Activated naive CD4-positive, alpha-beta T cell treated with anti-CD3 and anti-CD28 coated beads for 36 hours (primary cell): ENCODE measurements around the gene UNC45A. TPM values are rescaled to one million over a fixed set of nuclear protein-coding genes. Genes with fewer than 3 reads are reported as not detected.
"Not testable (repeated sequence)": the region's sequence is repeated elsewhere in the genome, so short reads cannot be mapped to it uniquely, and the experiment has no call there.

Source experiments
- CTCF ChIA-PET: fragments of 350-600 bp; sonication (Branson Sonifier 250); formaldehyde crosslinking; loops from one replicate; lab custom pipeline; 2021; ENCODE audit warnings: antibody characterized with exemption; lab: Charles Lee
- DNase-seq: peaks from one replicate; pipeline ENCODE4 v3.0.0-alpha.2; 2020
- H3K27ac Mint-ChIP-seq: one replicate; pipeline ENCODE4 v1.8.0; 2021; ENCODE audit warnings: mild to moderate bottlenecking, mixed read lengths
- H3K27me3 Mint-ChIP-seq: one replicate; pipeline ENCODE4 v1.8.0; 2021; ENCODE audit warnings: low read depth, mixed read lengths
- H3K36me3 Mint-ChIP-seq: one replicate; pipeline ENCODE4 v1.8.0; 2021; ENCODE audit warnings: low read depth, mixed read lengths
- H3K4me1 Mint-ChIP-seq: one replicate; pipeline ENCODE4 v1.8.0; 2021; ENCODE audit warnings: low read depth, mixed read lengths
- H3K4me3 Mint-ChIP-seq: one replicate; pipeline ENCODE4 v1.8.0; 2021; ENCODE audit warnings: mild to moderate bottlenecking, moderate library complexity, mixed read lengths
- H3K9me3 Mint-ChIP-seq: one replicate; pipeline ENCODE4 v1.8.0; 2021; ENCODE audit warnings: mixed read lengths
- intact Hi-C: fragments of 100-400 bp; cut with micrococcal nuclease; formaldehyde crosslinking; loops from one replicate; pipeline ENCODE4 v1.15.1; 2023
- total RNA-seq, 2 experiments: library from RNA; stranded (reverse); gene quantifications; one replicate each; pipeline ENCODE4 v1.2.3, GENCODE V29; 2021

Gene UNC45A
- total RNA-seq, 2 experiments from 2014 or later: 69.9 to 70.8 TPM

DNA sequence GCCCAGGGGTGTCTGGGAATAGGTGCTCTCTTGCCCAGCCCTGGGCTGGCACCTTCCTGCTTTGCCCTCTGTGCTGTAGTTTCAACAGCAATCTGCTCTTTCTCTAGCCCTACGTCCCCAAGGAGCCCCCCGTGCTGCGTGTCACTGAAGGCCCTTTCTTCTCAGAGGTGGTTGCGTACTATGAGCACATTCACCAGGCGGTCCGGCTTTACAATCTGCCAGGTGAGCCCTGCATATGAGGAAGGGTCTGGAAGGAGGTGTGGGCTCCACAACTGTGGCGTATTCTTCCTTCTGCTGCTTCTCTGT, 22.4 kb upstream of the UNC45A start:
- no peak overlapping the region for H3K4me3 Mint-ChIP-seq
- no peaks in the 10 kb centered on the region for H3K4me1 Mint-ChIP-seq
- no peak overlapping the region for H3K27ac Mint-ChIP-seq
- no peak for DNase-seq
- H3K9me3 Mint-ChIP-seq: no peaks in the 10 kb centered on the region
- CTCF ChIA-PET: no interaction called here
- intact Hi-C loops: no loop called here
- no peaks in the 10 kb centered on the region for H3K27me3 Mint-ChIP-seq
- peaks cover 42% of the 10 kb centered on the region for H3K36me3 Mint-ChIP-seq

DNA sequence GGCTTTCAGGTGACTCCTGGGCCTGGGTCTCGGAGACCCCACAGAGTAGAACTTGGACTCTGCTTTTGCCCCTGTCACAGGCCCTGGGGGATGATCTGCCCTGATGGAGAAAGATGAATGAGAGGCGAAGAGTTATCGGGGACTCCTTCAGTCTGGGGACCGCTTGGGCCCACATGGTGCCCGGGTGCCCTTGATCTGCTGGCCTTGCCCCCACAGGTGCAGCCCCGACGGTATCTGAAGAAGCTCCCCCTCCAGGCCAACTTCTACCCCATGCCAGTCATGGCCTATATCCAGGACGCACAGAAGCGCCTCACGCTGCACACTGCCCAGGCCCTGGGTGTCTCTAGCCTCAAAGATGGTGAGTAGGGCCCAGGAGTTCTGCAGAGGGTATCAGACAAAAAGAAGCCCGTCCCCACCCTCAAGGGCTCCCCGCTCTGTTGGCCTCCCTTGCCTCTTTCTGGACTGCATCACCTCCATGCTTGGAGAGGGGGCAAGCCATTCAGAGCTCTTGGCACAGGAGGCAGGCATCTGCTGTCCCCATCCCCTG, 21.6 kb upstream of the UNC45A start:
- H3K27me3 Mint-ChIP-seq: no peaks in the 10 kb centered on the region
- CTCF ChIA-PET: interaction anchor here (0.6 kb wide), 1 partner anchor 16 kb away, joined by 4 read pairs; no protein-coding TSS in a partner anchor
- H3K9me3 Mint-ChIP-seq: no peaks in the 10 kb centered on the region
- no peaks in the 10 kb centered on the region for H3K4me1 Mint-ChIP-seq
- no peak for DNase-seq
- no peak overlapping the region for H3K27ac Mint-ChIP-seq
- no peak overlapping the region for H3K4me3 Mint-ChIP-seq
- intact Hi-C loops: no loop called here
- H3K36me3 Mint-ChIP-seq: peaks cover 46% of the 10 kb centered on the region

DNA sequence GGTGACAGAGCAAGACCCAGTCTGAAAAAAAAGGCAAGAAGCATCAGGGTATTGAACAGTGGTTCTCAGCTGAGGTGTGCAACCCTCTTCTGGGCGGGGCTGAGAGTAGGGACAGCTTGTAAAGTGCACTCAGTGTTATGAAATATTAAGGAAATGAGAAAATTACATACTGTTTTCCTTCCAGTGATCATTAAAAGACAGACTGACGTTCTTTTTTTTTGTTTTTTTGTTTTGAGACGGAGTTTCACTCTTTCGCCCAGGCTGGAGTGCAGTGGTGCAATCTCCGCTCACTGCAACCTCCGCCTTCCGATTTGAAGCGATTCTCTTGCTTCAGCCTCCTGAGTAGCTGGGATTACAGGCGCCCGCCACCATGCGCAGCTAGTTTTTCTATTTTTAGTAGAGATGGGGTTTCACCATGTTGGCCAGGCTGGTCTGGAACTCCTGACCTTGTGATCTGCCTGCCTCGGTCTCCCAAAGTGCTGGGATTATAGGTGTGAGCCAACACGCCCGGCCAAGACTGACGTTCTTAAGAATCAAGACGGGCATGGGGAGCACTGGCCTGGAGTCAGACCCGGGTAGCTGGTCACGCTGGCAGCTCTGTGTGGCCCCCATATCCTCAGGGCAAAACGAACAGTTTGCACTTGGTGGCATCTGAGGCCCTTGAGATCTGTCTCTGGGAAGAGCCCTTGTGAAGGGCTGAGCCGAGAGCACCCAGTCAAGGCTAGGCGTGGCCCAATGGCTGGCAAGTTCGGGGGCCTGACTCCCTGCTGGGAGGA, 20.6 kb upstream of the UNC45A start:
- Mint-ChIP-seq H3K4me3 (no peak overlapping the region), H3K9me3 (no peaks in the 10 kb centered on the region), H3K36me3 (peaks cover 47% of the 10 kb centered on the region), H3K4me1 (no peaks in the 10 kb centered on the region), H3K27ac (no peak overlapping the region), H3K27me3 (no peaks in the 10 kb centered on the region)
- intact Hi-C loops: no loop called here
- CTCF ChIA-PET: interaction anchor here (1.1 kb wide), 1 partner anchor 594 kb away, joined by 3 read pairs; no protein-coding TSS in a partner anchor
- no peak for DNase-seq

DNA sequence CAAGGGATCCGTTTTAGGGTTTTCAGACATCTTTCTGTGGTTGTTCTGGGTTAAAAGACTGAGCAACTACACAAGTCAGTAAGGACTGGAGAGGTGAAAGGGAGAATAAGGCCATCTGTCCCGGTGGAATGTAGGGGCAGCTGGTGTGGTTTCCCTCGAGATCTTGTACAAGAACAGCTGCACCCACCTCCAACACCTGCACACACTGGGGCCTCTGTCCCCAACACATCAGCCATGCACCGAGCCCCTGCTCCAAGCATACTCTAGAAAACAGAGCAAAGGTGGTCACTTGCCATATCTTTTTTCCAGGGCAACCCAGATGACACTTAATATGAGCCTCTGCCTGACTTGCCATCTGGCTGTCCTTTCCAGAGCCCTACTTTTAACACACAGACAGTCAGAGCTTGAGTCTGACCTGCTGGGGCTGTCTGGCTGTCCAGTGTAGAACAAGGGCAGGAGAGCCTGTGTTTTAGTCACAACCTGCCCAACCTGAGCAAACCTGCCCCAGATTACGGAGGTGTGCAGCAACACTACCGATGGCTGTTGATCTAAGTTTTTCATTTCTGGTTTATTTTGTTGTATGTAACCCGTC, 19.8 kb upstream of the UNC45A start:
- no peak overlapping the region for H3K27ac Mint-ChIP-seq
- no peaks in the 10 kb centered on the region for H3K9me3 Mint-ChIP-seq
- H3K27me3 Mint-ChIP-seq: no peaks in the 10 kb centered on the region
- no peak for DNase-seq
- intact Hi-C loops: no loop called here
- CTCF ChIA-PET: no interaction called here
- peaks cover 49% of the 10 kb centered on the region for H3K36me3 Mint-ChIP-seq
- no peaks in the 10 kb centered on the region for H3K4me1 Mint-ChIP-seq
- H3K4me3 Mint-ChIP-seq: no peak overlapping the region

DNA sequence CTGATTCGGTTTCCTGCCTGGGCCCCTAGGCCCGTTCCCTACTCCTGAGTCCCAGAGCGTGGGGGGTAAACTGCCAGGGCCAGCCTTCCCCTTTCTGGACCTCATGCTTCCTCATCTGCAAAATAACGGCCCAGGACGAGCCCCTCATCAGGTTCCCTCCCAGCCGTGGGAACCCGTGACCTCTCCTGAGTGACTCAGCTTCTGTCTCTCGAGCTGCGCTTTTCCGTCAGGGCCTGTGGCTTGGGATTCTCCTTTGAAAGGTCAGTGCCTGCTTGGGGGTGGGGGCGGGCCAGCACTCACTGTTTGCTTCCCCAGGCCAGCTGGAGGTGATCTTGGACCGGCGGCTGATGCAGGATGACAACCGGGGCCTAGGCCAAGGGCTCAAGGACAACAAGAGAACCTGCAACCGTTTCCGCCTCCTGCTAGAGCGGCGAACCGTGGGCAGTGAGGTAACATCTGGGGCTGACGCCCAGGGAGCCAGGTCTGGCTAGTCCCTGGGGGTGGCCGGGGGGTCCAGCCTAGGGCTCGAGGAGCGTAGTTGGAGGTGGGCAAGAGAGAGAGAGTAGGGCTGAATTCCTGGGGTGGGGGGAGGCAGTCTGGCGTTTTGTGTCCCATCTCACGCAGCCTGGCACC, 19.2 kb upstream of the UNC45A start:
- peaks cover 47% of the 10 kb centered on the region for H3K36me3 Mint-ChIP-seq
- no peak overlapping the region for H3K4me3 Mint-ChIP-seq
- no peaks in the 10 kb centered on the region for H3K4me1 Mint-ChIP-seq
- no peak overlapping the region for H3K27ac Mint-ChIP-seq
- CTCF ChIA-PET: no interaction called here
- intact Hi-C loops: no loop called here
- H3K9me3 Mint-ChIP-seq: no peaks in the 10 kb centered on the region
- H3K27me3 Mint-ChIP-seq: no peaks in the 10 kb centered on the region
- no peak for DNase-seq

DNA sequence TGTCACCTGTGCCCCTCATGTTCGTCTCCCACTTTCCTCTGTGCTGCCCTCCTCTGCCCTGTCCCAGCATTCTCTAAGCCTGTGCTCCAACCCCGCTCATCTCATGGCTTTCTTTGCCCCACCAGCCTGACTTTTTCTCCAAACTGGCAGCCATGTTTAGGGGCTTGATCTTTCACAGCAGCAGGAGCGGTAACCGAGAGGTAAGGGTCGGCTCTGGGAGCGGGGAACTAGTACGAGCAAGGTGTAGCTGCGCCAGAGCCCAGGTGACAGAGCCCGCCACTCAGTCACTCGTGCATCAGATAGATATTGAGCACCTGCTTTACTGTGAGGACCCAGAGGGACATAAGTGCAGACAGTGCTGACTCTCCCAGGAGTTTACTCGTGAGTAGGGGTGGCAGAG, 18.6 kb upstream of the UNC45A start:
- Mint-ChIP-seq H3K4me3 (no peak overlapping the region), H3K27me3 (no peaks in the 10 kb centered on the region), H3K27ac (peak overlapping the region; percentile 21), H3K9me3 (no peaks in the 10 kb centered on the region), H3K4me1 (no peaks in the 10 kb centered on the region), H3K36me3 (peaks cover 47% of the 10 kb centered on the region)
- intact Hi-C loops: no loop called here
- CTCF ChIA-PET: interaction anchor here (0.7 kb wide), 1 partner anchor 675 kb away, joined by 3 read pairs; no protein-coding TSS in a partner anchor
- no peak for DNase-seq

DNA sequence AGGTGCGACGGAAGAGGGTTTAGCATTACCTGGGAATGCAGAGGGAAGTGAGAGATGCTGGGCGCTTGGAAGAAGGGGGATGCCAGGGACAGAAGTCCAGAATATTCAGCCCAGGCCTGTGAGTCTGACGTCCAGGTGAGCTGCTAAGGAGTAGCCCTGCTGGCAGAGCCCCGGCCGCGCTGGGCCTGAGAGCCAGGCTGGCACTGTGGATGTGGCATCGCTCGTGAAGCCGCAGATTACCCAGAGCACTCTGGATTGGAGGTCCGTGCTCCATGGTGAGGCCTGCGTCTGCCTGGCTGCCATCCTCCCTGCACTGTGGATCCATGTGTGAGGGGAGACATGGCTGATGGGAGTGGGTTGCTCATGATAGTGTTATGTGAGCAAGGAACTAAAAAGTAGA, 17.5 kb upstream of the UNC45A start:
- intact Hi-C loops: no loop called here
- H3K4me1 Mint-ChIP-seq: peaks cover 3% of the 10 kb centered on the region
- no peak overlapping the region for H3K4me3 Mint-ChIP-seq
- no peak overlapping the region for H3K27ac Mint-ChIP-seq
- no peaks in the 10 kb centered on the region for H3K9me3 Mint-ChIP-seq
- CTCF ChIA-PET: no interaction called here
- H3K27me3 Mint-ChIP-seq: no peaks in the 10 kb centered on the region
- no peak for DNase-seq
- H3K36me3 Mint-ChIP-seq: peaks cover 49% of the 10 kb centered on the region

DNA sequence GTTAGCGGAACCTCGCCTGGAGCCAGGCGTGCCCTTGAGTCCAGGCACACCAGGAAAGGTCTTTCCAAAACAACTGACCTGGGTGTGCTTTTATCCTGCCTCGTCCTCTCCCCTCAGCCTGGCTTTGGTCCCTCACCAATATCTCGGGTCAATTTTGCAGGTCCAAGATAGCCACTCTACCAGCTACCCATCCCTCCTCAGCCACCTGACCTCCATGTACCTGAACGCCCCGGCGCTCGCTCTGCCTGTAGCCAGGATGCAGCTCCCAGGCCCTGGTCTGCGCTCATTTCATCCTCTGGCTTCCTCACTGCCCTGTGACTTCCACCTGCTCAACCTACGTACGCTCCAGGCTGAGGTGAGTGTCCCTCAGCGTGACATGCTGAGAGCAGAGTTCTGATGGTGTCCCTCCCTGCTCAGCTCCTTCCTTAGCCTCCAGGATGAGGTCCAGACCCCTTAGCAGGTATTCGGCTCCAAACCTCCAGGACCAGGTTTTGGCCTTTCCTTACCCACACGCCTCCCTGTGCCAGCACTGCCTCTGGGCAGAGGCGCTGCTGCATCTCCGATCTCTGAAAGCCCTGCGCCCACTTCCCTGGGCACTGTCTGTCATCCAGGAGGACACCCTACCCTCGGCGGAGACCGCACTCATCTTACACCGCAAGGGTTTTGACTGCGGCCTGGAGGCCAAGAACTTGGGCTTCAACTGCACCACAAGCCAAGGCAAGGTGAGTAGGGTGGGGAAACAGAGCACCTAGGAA, 16.9 kb upstream of the UNC45A start:
- intact Hi-C loops: no loop called here
- Mint-ChIP-seq H3K36me3 (peaks cover 49% of the 10 kb centered on the region), H3K9me3 (no peaks in the 10 kb centered on the region), H3K4me3 (no peak overlapping the region), H3K27me3 (no peaks in the 10 kb centered on the region), H3K4me1 (peaks cover 7% of the 10 kb centered on the region), H3K27ac (no peak overlapping the region)
- DNase-seq: no peak
- CTCF ChIA-PET: no interaction called here

DNA sequence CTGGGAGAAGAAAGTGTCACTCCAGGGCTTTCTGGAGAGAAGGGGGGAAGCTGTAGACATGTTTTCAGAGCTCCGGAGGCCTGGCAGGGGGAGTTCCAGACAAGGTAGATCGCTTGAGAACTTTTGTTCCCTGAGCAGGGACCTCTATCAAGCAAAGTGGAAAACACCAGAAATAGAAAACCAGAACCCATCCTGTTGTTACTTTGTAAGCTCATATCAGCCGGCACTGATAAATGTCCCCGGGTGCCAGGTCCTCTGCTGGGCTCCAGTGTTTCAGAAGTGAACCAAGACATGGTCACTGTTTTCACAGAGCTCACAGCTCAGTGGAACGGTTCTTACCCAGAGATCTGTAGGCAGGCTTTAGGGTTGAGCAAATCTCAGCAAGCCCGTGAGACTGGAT, 16.2 kb upstream of the UNC45A start:
- H3K9me3 Mint-ChIP-seq: no peaks in the 10 kb centered on the region
- DNase-seq: no peak
- peaks cover 43% of the 10 kb centered on the region for H3K36me3 Mint-ChIP-seq
- H3K27me3 Mint-ChIP-seq: no peaks in the 10 kb centered on the region
- H3K27ac Mint-ChIP-seq: no peak overlapping the region
- intact Hi-C loops: no loop called here
- CTCF ChIA-PET: no interaction called here
- H3K4me1 Mint-ChIP-seq: peaks cover 9% of the 10 kb centered on the region
- no peak overlapping the region for H3K4me3 Mint-ChIP-seq

DNA sequence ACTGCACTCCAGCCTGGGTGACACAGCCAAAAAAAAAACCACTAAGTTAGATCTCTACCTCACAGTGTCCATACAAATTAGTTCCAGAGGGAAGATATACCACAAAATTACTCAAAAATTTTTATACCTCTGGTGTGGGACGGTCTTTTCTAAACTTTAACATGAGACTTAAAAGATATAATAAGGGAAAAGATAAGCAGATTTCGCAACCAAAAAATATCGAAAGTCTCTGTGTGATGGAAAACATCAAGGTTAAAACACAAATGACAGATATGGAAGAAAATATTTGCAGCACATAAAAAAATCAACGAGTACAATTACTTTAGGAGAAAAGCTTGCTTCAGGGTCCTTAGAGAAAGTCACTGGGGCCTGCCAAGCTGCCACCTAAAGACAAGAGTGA, 13.2 kb upstream of the UNC45A start:
- Mint-ChIP-seq H3K27ac (peak overlapping the region; percentile 36), H3K9me3 (no peaks in the 10 kb centered on the region), H3K36me3 (peaks cover 36% of the 10 kb centered on the region), H3K4me3 (no peak overlapping the region), H3K27me3 (no peaks in the 10 kb centered on the region), H3K4me1 (peaks cover 18% of the 10 kb centered on the region)
- CTCF ChIA-PET: interaction anchor here (3.4 kb wide), 1 partner anchor 11 kb away, joined by 30 read pairs; the partner anchor contains the start of gene HDDC3
- intact Hi-C loops: no loop called here
- DNase-seq: no peak

DNA sequence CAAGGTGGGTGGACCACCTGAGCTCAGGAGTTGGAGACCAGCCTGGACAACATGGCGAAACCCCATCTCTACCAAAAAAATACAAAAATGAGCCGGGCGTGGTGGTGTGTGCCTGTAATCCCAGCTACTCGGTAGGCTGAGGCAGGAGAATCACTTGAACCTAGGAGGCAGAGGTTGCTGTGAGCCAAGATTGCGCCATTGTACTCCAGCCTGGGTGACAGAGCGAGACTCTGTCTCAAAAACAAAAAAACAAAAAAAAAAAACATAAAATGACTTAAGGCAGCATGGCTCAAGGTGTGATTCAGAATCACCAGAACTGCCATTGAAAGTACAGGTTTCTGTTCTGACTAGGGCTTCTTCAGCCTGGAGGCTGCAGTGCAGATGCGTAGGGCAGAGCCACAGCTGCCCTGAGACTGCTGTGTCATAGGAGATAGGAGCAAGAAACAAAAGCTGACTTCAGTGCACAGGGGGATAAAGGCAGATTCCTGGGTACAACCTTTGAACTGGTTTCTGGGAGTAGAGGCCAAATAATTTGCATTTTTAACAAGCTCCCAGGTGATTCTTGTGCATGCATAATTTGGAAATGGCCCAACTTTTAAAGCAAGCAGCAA, 12.3 kb upstream of the UNC45A start:
- H3K27me3 Mint-ChIP-seq, H3K4me3 Mint-ChIP-seq, intact Hi-C loops, H3K9me3 Mint-ChIP-seq: not testable (repeated sequence)
- CTCF ChIA-PET: interaction anchor here (0.6 to 3.4 kb wide), 3 partner anchors 10 to 162 kb away, joined by 4 to 30 read pairs (median 5); partner anchors contain the start of genes HDDC3 and MAN2A2
- Mint-ChIP-seq H3K4me1 (peaks cover 18% of the 10 kb centered on the region), H3K27ac (peak overlapping the region; percentile 68), H3K36me3 (peaks cover 30% of the 10 kb centered on the region)
- DNase-seq: peak; percentile 45
